ENCODE data around the gene SOD1.
A peak's percentile ranks its signal among the peaks of the same experiment; 100 is the strongest.
"Not testable (repeated sequence)": the region's sequence is repeated elsewhere in the genome, so short reads cannot be mapped to it uniquely, and the experiment has no call there.

The SOD1 gene

GRCh38 chr21:31636874-31637273 is 22.6 kb upstream of the SOD1 start:
- DNase-seq: no peak
- no peak for TF ChIP-seq GATA1 (IDR thresholded peaks at IDR 0.05; ENCODE audit: low read depth, low read length)
- TF ChIP-seq POLR2A (IDR thresholded peaks at IDR 0.05; ENCODE audit: low read length): no peak

DNA sequence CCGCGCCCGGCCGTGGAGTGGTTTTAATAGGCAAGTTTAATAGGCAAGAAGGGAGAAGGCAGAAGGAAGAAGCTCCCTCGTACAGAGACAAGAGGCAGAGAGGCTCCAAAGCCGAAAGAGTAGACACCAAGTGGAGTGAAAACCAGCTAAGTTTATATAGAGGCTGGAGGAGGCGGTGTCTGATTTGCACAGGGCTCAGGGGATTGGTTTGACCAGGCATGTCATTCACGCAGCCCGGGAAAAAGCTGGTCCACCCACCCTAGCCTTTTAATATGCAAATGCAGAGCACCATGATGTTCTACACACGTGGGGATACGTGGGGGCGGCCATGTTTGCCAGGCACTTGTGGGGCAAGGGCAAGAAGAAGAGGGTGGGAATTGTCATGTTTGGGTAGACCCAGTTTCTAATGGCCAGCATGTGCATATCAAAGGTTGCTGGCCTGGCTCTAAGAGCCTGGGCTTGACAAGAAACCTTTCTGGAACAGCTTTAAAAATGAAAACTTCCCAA is 18.0 kb upstream of the SOD1 start:
- no peak for DNase-seq
- TF ChIP-seq POLR2A (IDR thresholded peaks at IDR 0.05; ENCODE audit: low read length): no peak
- TF ChIP-seq GATA1 (IDR thresholded peaks at IDR 0.05; ENCODE audit: low read depth, low read length): no peak

DNA sequence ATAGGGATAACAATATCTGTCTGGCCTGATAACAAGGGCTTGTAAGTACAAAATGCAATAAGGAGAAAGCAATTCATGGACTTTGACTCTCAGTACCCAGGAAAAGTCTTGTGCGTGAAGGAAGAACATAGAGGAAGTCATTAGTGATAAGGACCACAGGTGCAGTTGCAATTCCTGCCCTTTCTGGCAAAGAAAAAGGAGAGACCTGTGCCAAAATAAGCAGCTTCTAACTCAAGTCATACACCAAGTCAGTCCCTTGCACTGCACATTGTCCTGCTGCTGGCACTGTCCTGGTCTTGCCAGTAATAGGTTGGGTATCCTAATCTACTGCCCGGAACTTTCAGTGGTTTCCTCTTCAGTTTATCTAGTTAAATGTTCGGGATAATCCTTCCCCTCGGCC is 14.8 kb upstream of the SOD1 start:
- no peak for DNase-seq
- TF ChIP-seq GATA1 (IDR thresholded peaks at IDR 0.05; ENCODE audit: low read depth, low read length) (no peak), POLR2A (IDR thresholded peaks at IDR 0.05; ENCODE audit: low read length) (no peak)

- no peak for DNase-seq
- TF ChIP-seq POLR2A (IDR thresholded peaks at IDR 0.05; ENCODE audit: low read length) (no peak), GATA1 (IDR thresholded peaks at IDR 0.05; ENCODE audit: low read depth, low read length) (no peak)
Observed at GRCh38 chr21:31647650-31648049, 11.8 kb upstream of the SOD1 start.

- DNase-seq: no peak
- TF ChIP-seq POLR2A (IDR thresholded peaks at IDR 0.05; ENCODE audit: low read length) (no peak), GATA1 (IDR thresholded peaks at IDR 0.05; ENCODE audit: low read depth, low read length) (no peak)
Observed at GRCh38 chr21:31650930-31651329, 8.6 kb upstream of the SOD1 start.

DNA sequence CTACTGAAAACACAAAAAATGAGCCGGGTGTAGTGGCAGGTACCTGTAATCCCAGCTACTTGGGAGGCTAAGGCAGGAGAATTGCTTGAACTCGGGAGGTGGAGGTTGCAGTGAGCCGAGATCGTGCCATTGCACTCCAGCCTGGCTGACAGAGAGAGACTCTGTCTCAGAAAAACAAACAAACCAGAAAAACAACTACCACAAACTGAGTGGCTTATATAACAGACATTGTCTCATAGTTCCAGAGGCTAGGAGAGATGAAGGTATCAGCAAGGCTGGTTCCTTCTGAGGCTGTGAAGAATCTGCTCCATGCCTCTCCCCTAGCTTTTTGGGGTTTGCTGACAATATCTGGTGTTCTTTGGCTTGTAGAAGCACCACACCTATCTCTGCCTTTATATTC is 8.0 kb upstream of the SOD1 start:
- not testable (repeated sequence) for DNase-seq

GRCh38 chr21:31654340-31654739 is 5.2 kb upstream of the SOD1 start:
- TF ChIP-seq POLR2A (IDR thresholded peaks at IDR 0.05; ENCODE audit: low read length) (no peak), GATA1 (IDR thresholded peaks at IDR 0.05; ENCODE audit: low read depth, low read length) (no peak)
- no peak for DNase-seq

GRCh38 chr21:31654821-31655580 is 4.5 kb upstream of the SOD1 start:
- not testable (repeated sequence) for DNase-seq

DNA sequence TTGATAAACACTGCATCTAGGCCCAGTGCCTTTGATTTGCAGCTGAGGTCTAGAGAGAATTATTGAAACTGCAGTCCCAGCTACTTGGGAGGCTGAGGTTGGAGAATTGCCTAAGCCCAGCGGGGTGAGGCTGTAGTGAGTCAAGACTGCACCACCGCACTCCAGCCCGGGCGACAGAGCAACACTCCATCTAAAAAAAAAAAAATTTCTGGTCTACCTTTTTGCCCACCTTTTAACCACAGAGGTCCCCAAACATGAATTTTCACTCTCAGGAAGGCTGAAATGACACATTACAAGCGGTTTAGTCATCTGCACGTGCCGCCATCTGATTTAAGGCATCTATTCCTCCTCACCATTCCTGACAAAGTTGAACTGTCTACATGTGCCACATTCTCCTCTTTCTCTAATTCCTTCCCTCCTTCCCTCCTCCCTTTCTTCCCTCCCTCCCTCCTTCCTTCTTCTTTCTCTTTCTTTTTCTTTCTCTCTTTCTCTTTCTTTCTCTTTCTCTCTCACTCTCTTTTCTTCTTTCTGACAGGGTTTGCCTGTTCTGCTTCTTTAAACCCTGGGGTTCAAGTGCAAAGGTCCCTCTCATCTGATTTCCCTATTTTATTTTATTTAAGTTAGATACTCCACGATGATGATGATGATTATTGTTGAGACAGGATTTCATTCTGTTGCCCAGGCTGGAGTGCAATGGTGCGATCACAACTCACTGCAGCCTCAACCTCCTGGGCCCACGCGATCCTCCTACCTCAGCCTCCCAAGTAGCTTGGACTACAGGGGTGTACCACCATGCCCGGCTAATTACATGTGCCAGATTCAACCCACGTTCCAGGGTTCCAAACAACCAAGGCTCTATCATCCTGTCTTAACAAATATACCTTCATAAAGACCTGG is 3.0 kb upstream of the SOD1 start:
- no peak for DNase-seq

DNA sequence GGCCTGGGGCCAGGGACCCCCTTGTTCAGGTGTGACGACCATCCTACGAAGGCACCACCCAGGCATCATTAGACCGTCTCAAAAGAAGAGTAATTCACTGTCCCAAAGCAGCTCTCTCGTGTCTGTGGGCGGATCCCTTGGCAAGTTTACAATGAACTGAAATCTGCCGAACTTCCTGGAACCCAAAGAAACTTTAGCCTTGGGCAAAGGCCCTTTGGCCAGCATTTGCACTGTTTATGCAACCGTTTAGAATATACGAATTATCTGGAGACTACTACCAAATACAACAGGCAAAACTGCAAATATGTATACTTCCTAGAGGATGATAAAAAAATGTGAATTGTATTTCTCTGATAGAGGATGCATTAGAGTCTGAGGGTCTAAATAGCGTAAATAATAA is 1.4 kb upstream of the SOD1 start:
- DNase-seq: peak; percentile 6 to 31
- no peak for TF ChIP-seq GATA1 (IDR thresholded peaks at IDR 0.05; ENCODE audit: low read depth, low read length)
- TF ChIP-seq POLR2A (IDR thresholded peaks at IDR 0.05; ENCODE audit: low read length): no peak

More for the DNA sequence above, 3.0 kb upstream of the SOD1 start:
- TF ChIP-seq GATA1 (IDR thresholded peaks at IDR 0.05; ENCODE audit: low read depth, low read length) (no peak), POLR2A (IDR thresholded peaks at IDR 0.05; ENCODE audit: low read length) (no peak)

- no peak for TF ChIP-seq GATA1 (IDR thresholded peaks at IDR 0.05; ENCODE audit: low read depth, low read length)
- TF ChIP-seq POLR2A (IDR thresholded peaks at IDR 0.05; ENCODE audit: low read length): no peak
Observed at GRCh38 chr21:31659286-31659535, 282 bp upstream of the SOD1 start.

GRCh38 chr21:31660259-31660565 is 719 bp downstream of the SOD1 start:
- TF ChIP-seq POLR2A (IDR thresholded peaks at IDR 0.05; ENCODE audit: low read length) (no peak), GATA1 (IDR thresholded peaks at IDR 0.05; ENCODE audit: low read depth, low read length) (no peak)
- no peak for DNase-seq

More at GRCh38 chr21:31659286-31659535, 282 bp upstream of the SOD1 start:
- no peak for DNase-seq

DNA sequence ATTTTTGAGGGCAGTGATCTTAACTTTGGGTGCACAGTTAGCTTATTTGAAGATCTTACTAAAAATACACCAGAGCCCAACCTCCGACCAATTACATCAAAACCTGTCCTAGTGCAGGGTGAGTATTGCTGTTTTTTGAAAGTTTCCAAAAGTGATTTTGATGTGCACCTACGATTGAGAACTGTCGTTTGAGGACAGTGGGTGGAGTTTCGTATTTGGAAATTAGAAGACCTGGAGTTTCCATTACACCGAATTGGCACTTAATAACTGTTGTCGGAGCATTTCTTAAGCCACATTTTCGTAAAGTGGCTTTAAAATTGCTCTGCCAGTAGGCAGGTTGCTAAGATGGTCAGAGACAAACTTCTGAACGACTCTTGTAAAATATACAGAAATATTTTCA is 1.1 kb downstream of the SOD1 start:
- DNase-seq: peak; percentile 54 to 62

GRCh38 chr21:31663584-31664249 is 4.2 kb downstream of the SOD1 start:
- peak in 1 of 2 experiments; percentile 31 for DNase-seq
- TF ChIP-seq POLR2A (IDR thresholded peaks at IDR 0.05; ENCODE audit: low read length): no peak
- TF ChIP-seq GATA1 (IDR thresholded peaks at IDR 0.05; ENCODE audit: low read depth, low read length): no peak

More for the DNA sequence above, 1.1 kb downstream of the SOD1 start:
- TF ChIP-seq POLR2A (IDR thresholded peaks at IDR 0.05; ENCODE audit: low read length): no peak

GRCh38 chr21:31665397-31665796 is 5.9 kb downstream of the SOD1 start:
- TF ChIP-seq POLR2A (IDR thresholded peaks at IDR 0.05; ENCODE audit: low read length): no peak
- no peak for TF ChIP-seq GATA1 (IDR thresholded peaks at IDR 0.05; ENCODE audit: low read depth, low read length)

DNA sequence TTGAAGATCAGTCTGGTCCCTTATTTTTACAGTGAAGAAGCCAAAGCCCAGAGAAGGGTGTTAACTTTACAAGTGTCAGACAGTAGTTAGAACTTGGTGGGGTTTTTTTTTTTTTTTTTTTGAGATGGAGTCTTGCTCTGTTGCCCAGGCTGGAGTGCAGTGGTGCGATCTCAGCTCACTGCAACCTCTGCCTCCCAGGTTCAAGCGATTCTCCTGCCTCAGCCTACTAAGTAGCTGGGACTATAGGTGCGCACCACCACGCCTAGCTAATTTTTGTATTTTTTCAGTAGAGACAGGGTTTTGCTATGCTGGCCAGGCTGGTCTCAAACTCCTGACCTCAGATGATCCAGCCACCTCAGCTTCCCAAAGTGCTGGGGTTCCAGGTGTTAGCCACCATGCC is 6.4 kb downstream of the SOD1 start:
- not testable (repeated sequence) for DNase-seq

More at GRCh38 chr21:31665397-31665796, 5.9 kb downstream of the SOD1 start:
- no peak for DNase-seq

All from erythroblast (primary cell).